NCI-H82 treated with DMSO at 0.1 percent for 48 hours (cell line): Measurements from ENCODE around the gene PILRB.
"Not testable (repeated sequence)": the region's sequence is repeated elsewhere in the genome, so short reads cannot be mapped to it uniquely, and the experiment has no call there.

Experiments
- DNase-seq: peaks from one replicate; lab custom pipeline; 2025; ENCODE audit not compliant: unreplicated experiment; lab: John Stamatoyannopoulos, UW

PILRB gene

GRCh38 chr7:100353685-100354330, 4.1 kb upstream of the PILRB start:
- DNase-seq = no peak

- DNase-seq = no peak
These were observed 1.4 kb upstream of the PILRB start for GRCh38 chr7:100356416-100357068.

GRCh38 chr7:100357131-100357561, 771 bp upstream of the PILRB start:
- DNase-seq = no peak

GRCh38 chr7:100358857-100359212, 918 bp downstream of the PILRB start:
- no peak for DNase-seq

- DNase-seq = no peak
These were observed 2.4 kb downstream of the PILRB start for GRCh38 chr7:100360135-100360854.

- no peak for DNase-seq
These were observed 5.2 kb downstream of the PILRB start for GRCh38 chr7:100363098-100363497.

- DNase-seq = not testable (repeated sequence)
These were observed 5.9 kb downstream of the PILRB start for GRCh38 chr7:100363797-100364196.

- no peak for DNase-seq
These were observed 6.6 kb downstream of the PILRB start for GRCh38 chr7:100364480-100364879.

GRCh38 chr7:100365998-100366367, 8.1 kb downstream of the PILRB start:
- DNase-seq = not testable (repeated sequence)

- no peak for DNase-seq
These were observed 8.7 kb downstream of the PILRB start for GRCh38 chr7:100366411-100367250.

GRCh38 chr7:100367251-100367620, 9.3 kb downstream of the PILRB start:
- DNase-seq = no peak

GRCh38 chr7:100367676-100368613, 10.0 kb downstream of the PILRB start:
- no peak for DNase-seq

GRCh38 chr7:100369105-100369504, 11.2 kb downstream of the PILRB start:
- no peak for DNase-seq

- DNase-seq = no peak
These were observed 12.4 kb downstream of the PILRB start for GRCh38 chr7:100370303-100370702.

- DNase-seq = no peak
These were observed 12.8 kb downstream of the PILRB start for GRCh38 chr7:100370746-100371145.

GRCh38 chr7:100371561-100372171, 13.7 kb downstream of the PILRB start:
- DNase-seq = no peak

- DNase-seq = no peak
These were observed 14.3 kb downstream of the PILRB start for GRCh38 chr7:100372256-100372655.

- DNase-seq = no peak
These were observed 14.8 kb downstream of the PILRB start for GRCh38 chr7:100372694-100373093.

GRCh38 chr7:100373261-100373831, 15.4 kb downstream of the PILRB start, which contains the start of gene PILRA:
PILRA (plus strand) TSS chr7:100373487; CDS start chr7:100373657, 170 bp downstream.
- DNase-seq = no peak
